GM18526 (cell line): ENCODE data around the gene TMEM175.

Source experiments
- POLR2A ChIP-seq: IDR thresholded peaks from 3 replicates; pipeline ENCODE4 v1.6.1; 2011; ENCODE audit not compliant: insufficient read length; ENCODE audit errors: extremely low read depth

The TMEM175 gene

DNA sequence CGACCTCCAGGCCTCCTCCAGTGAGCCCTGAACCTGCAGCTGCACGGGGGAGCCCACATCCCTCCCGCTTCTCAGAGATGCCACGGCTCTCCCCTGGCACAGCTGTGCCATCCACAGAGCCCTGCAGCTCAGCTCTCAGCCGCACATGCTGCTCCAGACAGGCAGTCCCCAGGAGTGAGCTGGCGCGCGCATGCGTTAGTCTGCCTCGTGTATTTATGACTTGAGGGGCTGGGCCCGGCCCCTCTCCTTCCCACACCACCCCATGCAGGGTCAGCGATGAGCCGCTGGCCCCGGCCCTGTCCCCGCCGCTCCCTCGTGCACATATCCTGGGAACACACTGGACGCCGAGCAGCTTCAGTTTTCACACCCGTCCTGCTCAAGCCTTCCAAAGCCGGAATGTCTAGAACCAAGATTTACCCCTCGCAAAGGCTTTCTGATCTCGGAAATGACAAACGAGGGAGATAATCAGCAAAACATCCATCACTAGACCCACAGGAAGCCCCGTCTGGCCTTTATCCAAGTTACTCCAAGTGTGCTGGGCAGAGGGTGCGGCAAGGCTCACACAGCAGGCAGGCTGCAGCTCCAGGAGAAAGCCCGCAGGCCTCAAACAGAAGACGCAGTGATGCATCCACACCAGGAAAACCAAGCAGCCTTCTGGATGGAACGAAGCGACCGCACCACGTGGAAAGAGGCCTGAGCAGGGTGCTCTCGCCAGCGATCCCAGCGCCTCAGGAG, 24.4 kb upstream of the TMEM175 start:
- no peak for TF ChIP-seq POLR2A

DNA sequence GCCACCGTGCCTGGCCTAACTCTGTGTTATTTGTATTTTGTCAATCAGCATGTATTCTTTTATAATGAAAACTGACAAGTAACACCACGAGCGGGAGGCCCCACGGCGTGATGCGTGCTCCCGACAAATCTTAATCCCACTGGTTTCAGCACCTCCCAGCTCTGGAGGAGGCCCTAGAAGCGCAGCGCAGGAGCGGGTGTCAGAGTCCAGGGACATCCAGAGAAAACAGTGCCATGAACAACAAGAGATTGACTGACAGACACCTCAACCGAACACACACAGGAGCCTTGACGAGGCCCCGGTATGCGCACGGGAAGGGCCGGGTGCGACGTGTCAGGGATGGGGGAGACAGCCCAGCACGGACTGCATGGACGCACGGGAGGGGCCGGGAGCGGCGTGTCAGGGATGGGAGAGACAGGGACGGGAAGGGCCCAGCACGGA, 23.1 kb upstream of the TMEM175 start:
- TF ChIP-seq POLR2A, result no peak

DNA sequence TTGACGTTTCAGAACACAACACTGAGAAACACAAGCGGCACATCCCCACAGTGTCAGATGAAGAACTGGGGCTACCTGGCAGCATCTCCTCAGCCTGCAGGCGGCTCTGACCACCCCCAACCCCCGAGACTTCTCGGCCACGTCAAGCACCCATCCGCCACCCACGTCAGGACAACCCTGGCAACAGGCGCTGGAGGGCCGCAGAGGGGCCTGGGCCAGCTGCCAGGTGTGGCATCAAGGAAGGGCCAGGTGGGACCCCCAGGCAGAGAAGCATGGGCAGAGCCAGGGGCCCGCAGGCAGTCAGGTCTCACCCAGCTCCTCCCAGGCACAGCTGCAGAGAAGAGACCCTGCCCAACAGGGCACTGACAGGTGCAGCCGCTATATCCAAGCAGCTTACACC, 22.4 kb upstream of the TMEM175 start:
- no peak for TF ChIP-seq POLR2A

DNA sequence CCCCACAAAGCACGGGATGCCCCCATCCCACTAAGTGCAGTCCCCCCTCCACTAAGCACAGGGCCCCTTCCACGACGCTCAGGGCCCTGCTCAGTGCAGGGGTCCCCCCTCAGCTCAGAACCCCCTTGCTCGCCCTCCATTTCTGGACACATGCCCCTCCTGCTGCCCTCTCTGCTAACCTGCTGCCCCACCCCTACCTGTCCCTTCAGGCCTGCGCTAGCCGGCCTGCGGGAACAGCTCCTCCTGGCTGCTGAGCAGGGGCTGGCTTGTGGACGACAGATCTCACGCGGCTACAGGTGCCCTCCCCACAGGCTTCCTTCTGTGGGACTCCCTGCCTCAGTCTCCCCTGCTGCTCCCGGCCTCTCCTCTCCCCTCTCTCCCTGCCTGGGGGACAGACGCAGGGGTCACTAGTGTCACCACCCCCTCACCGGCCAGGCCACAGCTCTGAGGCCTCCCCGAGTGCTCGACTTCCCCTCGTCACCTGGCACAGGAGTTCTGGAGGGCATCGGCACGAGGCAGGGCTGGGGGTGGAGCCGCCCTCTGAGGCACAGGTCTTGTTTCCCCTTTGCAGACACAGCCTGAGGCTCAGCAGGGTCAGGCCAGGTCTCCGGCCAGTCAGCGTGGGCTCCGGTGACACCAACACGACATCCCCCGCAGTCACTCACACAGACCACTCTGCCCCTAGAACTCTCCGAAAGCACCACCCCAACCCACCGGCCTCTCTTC, 21.7 kb upstream of the TMEM175 start:
- TF ChIP-seq POLR2A, result no peak

DNA sequence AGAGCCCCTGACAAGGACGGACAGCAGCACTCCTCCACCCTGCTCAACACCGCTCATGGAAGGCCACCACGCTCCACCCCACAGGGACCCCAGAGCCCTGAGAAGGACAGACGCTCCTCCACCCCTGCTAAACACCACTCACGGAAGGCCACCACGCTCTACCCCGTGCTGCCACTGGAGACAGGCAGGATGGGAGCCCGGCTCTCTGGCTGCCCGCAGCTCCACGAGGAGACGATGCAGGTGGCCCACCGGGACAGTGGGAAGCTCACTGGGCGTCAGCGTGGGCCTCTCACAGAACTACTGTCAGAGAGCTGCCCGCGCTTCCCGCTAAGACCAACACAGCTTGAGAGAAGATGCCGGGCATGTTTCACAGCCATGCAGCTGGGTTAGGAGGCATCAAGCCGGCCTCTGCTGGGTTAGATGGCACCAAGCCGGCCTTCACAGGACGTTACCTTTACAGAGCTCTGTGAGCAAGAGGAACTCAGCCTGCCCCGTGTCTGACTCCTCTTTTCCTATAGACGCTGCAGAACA, 21.0 kb upstream of the TMEM175 start:
- TF ChIP-seq POLR2A, result no peak

DNA sequence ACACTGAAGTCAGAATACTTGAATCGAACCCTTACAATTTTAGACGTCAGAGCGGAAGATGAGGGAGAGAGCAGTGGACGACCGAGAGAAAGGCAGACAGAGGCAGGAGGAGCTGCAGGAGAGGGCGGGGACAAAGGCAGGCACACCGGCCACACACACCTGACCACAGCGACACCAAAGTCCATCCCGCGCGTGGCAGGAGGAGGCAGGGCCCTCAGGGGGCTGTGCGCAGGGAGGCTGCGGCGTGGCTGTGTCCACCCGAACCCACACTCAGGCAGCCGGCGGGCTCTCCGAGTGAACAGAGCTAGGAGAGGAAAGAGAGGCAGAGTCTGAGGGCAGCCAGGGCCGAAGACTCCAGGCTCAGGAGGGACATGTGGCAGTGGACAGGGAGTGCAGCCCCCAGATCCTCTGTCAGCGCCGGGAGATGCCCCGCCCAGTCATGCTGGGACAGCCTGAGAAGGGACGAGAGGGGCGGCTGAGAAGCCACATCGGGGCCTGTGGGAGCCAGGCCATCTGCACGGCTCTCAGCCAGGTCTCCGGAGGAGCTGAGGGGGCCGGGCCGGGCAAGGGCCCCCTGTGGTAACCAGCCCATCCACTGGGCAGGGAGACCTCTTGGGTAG, 20.3 kb upstream of the TMEM175 start:
- TF ChIP-seq POLR2A, result no peak

DNA sequence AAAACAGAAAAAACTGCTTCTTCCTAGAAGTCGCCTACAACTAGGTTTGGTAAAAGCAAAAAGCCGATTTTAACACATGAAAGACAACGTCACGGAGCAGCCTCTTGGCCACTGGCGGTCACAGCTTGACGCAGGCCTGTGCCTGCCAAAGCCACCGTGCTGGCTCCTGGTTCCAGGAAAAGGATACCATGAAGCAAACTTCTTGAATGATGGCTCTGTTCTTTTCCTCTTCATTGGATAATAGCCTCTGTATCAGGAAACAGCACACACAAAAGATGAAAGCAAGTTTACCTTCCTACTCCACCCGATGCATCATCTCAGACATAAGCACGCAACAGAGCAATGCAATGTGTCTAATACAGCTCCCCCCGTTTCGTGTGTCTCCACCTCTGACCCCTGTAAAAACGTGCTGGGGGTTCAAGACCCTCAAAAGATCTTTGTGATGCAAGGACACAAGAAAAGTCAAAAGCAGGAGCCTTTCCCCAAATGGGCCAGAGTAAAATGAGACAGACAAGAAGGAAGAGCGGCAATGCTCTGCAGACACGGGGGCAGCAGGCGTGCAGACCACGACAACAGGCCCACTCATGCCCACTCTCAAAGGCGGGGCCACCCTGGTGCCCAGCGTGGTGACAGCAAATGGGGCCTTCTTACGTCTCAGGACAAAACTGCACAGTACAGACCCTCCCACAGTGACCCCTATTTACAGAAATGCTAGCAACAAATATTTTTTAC, 19.5 kb upstream of the TMEM175 start:
- no peak for TF ChIP-seq POLR2A

DNA sequence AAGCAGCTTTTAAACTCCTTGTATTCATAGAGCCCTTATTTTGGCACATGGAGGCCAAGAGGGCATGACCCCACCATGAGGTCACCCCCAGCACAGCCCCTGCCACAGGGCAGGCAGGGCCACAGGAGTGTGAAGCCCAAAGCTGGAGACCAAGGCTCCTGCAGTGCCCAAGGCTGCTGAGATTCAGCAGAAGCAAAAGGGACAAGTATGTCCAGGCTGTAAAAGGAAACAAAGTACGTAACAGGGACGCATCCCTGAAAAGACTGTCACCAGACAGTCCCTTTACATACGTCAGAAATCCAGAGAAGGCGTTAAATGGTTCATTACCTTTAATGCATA, 19.0 kb upstream of the TMEM175 start:
- no peak for TF ChIP-seq POLR2A

DNA sequence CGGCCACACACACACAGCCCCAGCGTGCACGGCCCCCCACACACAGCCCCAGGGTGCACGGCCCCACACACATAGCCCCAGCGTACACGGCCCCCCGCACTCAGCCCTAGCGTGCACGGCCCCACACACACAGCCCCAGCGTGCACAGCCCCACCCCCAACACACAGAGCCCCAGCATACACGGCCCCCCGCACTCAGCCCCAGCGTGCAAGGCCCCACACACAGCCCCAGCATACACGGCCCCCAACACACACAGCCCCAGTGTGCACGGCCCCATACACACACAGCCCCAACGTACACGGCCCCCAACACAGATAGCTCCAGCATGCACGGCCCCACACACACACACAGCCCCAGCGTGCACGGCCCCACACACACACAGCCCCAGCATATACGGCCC, 17.7 kb upstream of the TMEM175 start:
- TF ChIP-seq POLR2A, result no peak

DNA sequence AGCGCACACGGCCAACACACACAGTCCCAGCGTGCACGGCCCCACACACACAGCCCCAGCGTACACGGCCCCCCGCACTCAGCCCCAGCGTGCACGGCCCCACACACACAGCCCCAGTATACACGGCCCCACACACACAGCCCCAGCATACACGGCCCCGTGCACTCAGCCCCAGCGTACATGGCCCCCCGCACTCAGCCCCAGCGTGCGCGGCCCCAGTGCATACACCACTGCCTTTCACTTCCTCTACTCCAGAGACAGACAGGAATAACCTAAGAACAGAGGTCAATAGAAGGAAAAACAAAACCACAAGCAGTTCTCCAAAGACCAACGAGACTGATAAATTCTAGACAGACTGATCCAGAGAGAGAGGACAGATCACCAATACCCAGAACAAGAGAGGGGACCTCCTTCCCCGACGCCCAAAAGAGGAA, 17.2 kb upstream of the TMEM175 start:
- no peak for TF ChIP-seq POLR2A

DNA sequence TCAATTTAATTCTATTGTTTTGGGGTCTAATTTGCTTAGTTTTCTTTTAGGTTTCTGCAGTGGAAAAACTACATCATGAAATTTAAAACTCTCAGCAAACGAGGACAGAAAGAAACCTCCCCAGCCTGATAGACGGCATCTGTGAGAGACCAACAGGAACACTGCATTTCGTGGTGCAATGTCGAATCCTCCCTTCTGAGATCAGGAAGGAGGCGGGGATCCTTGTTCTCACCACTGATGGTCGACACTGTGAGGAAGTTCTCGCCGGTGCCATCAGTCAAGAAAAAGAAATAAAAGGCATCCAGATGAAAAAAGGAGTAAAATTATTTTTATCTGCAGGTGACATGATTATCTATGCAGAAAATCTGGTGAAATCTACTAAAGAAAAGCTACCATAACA, 16.7 kb upstream of the TMEM175 start:
- no peak for TF ChIP-seq POLR2A

DNA sequence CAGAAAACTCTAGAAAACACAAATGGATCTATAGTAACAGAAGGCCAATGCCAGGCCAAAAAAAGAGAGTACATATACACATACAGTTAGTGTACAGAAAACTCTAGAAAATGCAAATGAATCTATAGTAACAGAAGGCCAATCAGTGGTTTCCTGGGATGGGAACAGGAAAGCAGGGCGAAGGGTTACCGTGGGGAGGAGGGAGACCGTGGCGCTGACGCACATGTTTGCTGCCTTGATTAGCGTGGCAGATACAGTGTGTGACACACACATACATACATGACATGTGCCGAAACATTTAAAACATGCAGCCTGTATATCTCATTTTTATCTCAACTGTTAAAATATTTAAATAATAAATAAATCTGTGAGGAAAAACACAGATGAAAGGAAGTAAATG, 14.8 kb upstream of the TMEM175 start:
- TF ChIP-seq POLR2A, result no peak

DNA sequence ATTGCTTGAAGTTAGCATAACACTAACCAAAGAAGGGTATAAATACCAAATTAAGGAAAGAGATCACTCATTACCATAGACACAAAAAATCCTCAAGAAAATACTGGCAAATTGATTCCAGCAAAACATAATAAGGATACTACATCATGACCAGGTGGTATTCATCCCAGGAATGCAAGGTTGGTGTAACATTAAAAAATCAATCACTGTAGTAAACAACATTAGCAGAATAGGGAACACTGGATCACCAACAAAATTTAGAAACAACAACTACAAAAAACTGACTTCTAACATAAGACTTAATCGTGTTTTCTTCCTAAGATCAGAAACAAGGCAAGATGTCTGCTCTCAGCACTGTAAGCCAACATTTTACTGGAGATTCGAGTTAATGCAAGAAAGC, 14.3 kb upstream of the TMEM175 start:
- TF ChIP-seq POLR2A, result no peak

DNA sequence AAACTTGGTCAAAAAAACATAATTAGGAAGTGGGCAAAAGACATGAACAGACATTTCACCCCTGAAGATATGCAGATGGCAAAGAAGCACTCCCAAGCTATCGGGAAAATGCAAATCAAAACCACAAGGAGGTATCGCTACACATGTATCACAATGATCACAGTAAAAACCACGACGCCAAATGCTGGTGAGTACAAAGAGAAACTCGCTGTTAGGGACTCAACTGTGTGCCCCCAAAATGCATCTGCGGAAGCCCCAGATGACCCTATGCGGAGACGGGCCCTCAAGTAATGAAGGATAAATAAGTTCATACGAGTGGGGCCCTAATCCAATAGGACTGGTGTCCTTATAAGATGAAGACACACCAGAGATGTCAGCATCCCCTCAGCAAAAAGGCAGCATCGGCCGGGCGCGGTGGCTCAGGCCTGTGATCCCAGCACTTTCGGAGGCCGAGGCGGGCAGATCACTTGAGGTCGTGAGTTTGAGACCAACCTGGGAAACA, 10.4 kb upstream of the TMEM175 start:
- TF ChIP-seq POLR2A, result no peak
